NCI-H128 (cell line): ENCODE results near the gene PKN2.
"Not testable (repeated sequence)": the region's sequence is repeated elsewhere in the genome, so short reads cannot be mapped to it uniquely, and the experiment has no call there.

Experiments
- DNase-seq: peaks from one replicate; lab custom pipeline; 2025; ENCODE audit not compliant: unreplicated experiment; lab: John Stamatoyannopoulos, UW

Gene PKN2

GRCh38 chr1:88784551-88784950, 100.5 kb downstream of the PKN2 start:
- DNase-seq, result no peak

- DNase-seq, result no peak
These were observed 103.2 kb downstream of the PKN2 start for GRCh38 chr1:88787023-88787903.

GRCh38 chr1:88791192-88791591, 107.1 kb downstream of the PKN2 start:
- no peak for DNase-seq

- no peak for DNase-seq
These were observed 115.4 kb downstream of the PKN2 start for GRCh38 chr1:88799491-88799890.

GRCh38 chr1:88800382-88801051, 116.4 kb downstream of the PKN2 start:
- DNase-seq, result no peak

- no peak for DNase-seq
These were observed 117.6 kb downstream of the PKN2 start for GRCh38 chr1:88801575-88802208.

- no peak for DNase-seq
These were observed 118.3 kb downstream of the PKN2 start for GRCh38 chr1:88802404-88802803.

GRCh38 chr1:88802950-88803349, 118.9 kb downstream of the PKN2 start:
- DNase-seq, result no peak

GRCh38 chr1:88803444-88803843, 119.4 kb downstream of the PKN2 start:
- no peak for DNase-seq

GRCh38 chr1:88812366-88812765, 128.3 kb downstream of the PKN2 start:
- no peak for DNase-seq

- DNase-seq, result no peak
These were observed 129.4 kb downstream of the PKN2 start for GRCh38 chr1:88813471-88813870.

GRCh38 chr1:88819642-88820041, 135.6 kb downstream of the PKN2 start:
- DNase-seq, result not testable (repeated sequence)

GRCh38 chr1:88825721-88826120, 141.6 kb downstream of the PKN2 start:
- DNase-seq, result no peak

- no peak for DNase-seq
These were observed 163.6 kb downstream of the PKN2 start for GRCh38 chr1:88847643-88848042.

GRCh38 chr1:88851303-88852063, 167.4 kb downstream of the PKN2 start:
- DNase-seq, result no peak

GRCh38 chr1:88867743-88868521, 183.9 kb downstream of the PKN2 start:
- DNase-seq, result no peak

- not testable (repeated sequence) for DNase-seq
These were observed 185.6 kb downstream of the PKN2 start for GRCh38 chr1:88869644-88870043.

GRCh38 chr1:88873737-88874349, 189.8 kb downstream of the PKN2 start:
- no peak for DNase-seq

GRCh38 chr1:88875595-88875994, 191.5 kb downstream of the PKN2 start:
- DNase-seq, result no peak
